ENCODE results near the gene BORCS8. TPM values are rescaled to one million over a fixed set of nuclear protein-coding genes. Genes with fewer than 3 reads are reported as not detected.

BORCS8 gene
- total RNA-seq, 2 experiments from 2014 or later, result 28.5 to 29.0 TPM

GRCh38 chr19:19170053-19170872 is 21.7 kb downstream of the BORCS8 start, which contains the start of gene MEF2B:
Gene MEF2B (minus strand): TSS chr19:19170263. CDS start chr19:19150735, 19,528 bp downstream.
- peak; percentile 78 for DNase-seq
- ChIA-PET CTCF (interaction anchor here (0.6 kb wide), 1 partner anchor 14 kb away, joined by 3 read pairs; no protein-coding TSS in a partner anchor), POLR2A (interaction anchor here (1.0 to 2.1 kb wide), 3 partner anchors 10 to 14 kb away, joined by 4 to 6 read pairs (median 6); no protein-coding TSS in a partner anchor)
- H3K4me3 Mint-ChIP-seq, result no peak within 1 kb of the TSS
- H3K27ac Mint-ChIP-seq, result no peak within 1 kb of the TSS
- H3K9me3 Mint-ChIP-seq, result no peaks in the 10 kb centered on the region
- peaks cover 13% of the 10 kb centered on the region for H3K4me1 Mint-ChIP-seq
- H3K36me3 Mint-ChIP-seq (ENCODE audit: low read depth), result no peaks in the 10 kb centered on the region
- peaks cover 3% of the 10 kb centered on the region for H3K27me3 Mint-ChIP-seq

GRCh38 chr19:19169236-19170052 is 22.5 kb downstream of the BORCS8 start:
- Mint-ChIP-seq H3K4me1 (peaks cover 13% of the 10 kb centered on the region), H3K27ac (no peak overlapping the region), H3K4me3 (no peak overlapping the region), H3K9me3 (no peaks in the 10 kb centered on the region), H3K36me3 (ENCODE audit: low read depth) (no peaks in the 10 kb centered on the region), H3K27me3 (peaks cover 3% of the 10 kb centered on the region)
- ChIA-PET POLR2A (interaction anchor here (1.0 to 2.1 kb wide), 3 partner anchors 9 to 14 kb away, joined by 4 to 6 read pairs (median 6); no protein-coding TSS in a partner anchor), CTCF (interaction anchor here (0.6 kb wide), 1 partner anchor 15 kb away, joined by 3 read pairs; no protein-coding TSS in a partner anchor)
- DNase-seq, result no peak

- Mint-ChIP-seq H3K27me3 (peaks cover 3% of the 10 kb centered on the region), H3K4me1 (peaks cover 13% of the 10 kb centered on the region), H3K4me3 (no peak overlapping the region), H3K9me3 (no peaks in the 10 kb centered on the region), H3K27ac (no peak overlapping the region), H3K36me3 (ENCODE audit: low read depth) (no peaks in the 10 kb centered on the region)
- DNase-seq, result no peak
- ChIA-PET CTCF (interaction anchor here (1.1 kb wide), 1 partner anchor 9 kb away, joined by 3 read pairs; no protein-coding TSS in a partner anchor), POLR2A (no interaction called here)
These were observed 24.3 kb downstream of the BORCS8 start for GRCh38 chr19:19167612-19168011.

- POLR2A ChIA-PET, result no interaction called here
- no peak for DNase-seq
- CTCF ChIA-PET, result interaction anchor here (0.9 kb wide), 1 partner anchor 9 kb away, joined by 3 read pairs; no protein-coding TSS in a partner anchor
- Mint-ChIP-seq H3K36me3 (ENCODE audit: low read depth) (no peaks in the 10 kb centered on the region), H3K4me3 (no peak overlapping the region), H3K9me3 (no peaks in the 10 kb centered on the region), H3K4me1 (peaks cover 6% of the 10 kb centered on the region), H3K27me3 (no peaks in the 10 kb centered on the region), H3K27ac (no peak overlapping the region)
These were observed 26.6 kb downstream of the BORCS8 start for GRCh38 chr19:19165396-19165795.

GRCh38 chr19:19162495-19162894 is 29.5 kb downstream of the BORCS8 start:
- Mint-ChIP-seq H3K4me1 (no peaks in the 10 kb centered on the region), H3K4me3 (no peak overlapping the region), H3K27me3 (no peaks in the 10 kb centered on the region), H3K27ac (no peak overlapping the region), H3K36me3 (ENCODE audit: low read depth) (no peaks in the 10 kb centered on the region), H3K9me3 (no peaks in the 10 kb centered on the region)
- ChIA-PET CTCF (interaction anchor here (1.7 kb wide), 1 partner anchor 16 kb away, joined by 5 read pairs; no protein-coding TSS in a partner anchor), POLR2A (no interaction called here)
- DNase-seq, result no peak

- Mint-ChIP-seq H3K27me3 (no peaks in the 10 kb centered on the region), H3K27ac (no peak overlapping the region), H3K4me3 (no peak overlapping the region), H3K4me1 (no peaks in the 10 kb centered on the region), H3K36me3 (ENCODE audit: low read depth) (peaks cover 3% of the 10 kb centered on the region), H3K9me3 (no peaks in the 10 kb centered on the region)
- POLR2A ChIA-PET, result interaction anchor here (1.0 kb wide), 1 partner anchor 10 kb away, joined by 4 read pairs; the partner anchor contains the start of gene MEF2B
- CTCF ChIA-PET, result interaction anchor here (1.6 to 1.7 kb wide), 2 partner anchors 14 kb away, joined by 5 to 6 read pairs; no protein-coding TSS in a partner anchor
- DNase-seq, result no peak
These were observed 31.4 kb downstream of the BORCS8 start for GRCh38 chr19:19160461-19161035.

- DNase-seq, result no peak
- no peaks in the 10 kb centered on the region for H3K9me3 Mint-ChIP-seq
- no peaks in the 10 kb centered on the region for H3K27me3 Mint-ChIP-seq
- no peak overlapping the region for H3K4me3 Mint-ChIP-seq
- ChIA-PET CTCF (interaction anchor here (1.6 to 3.9 kb wide), 2 partner anchors 12 to 15 kb away, joined by 6 to 23 read pairs; no protein-coding TSS in a partner anchor), POLR2A (no interaction called here)
- no peaks in the 10 kb centered on the region for H3K4me1 Mint-ChIP-seq
- no peak overlapping the region for H3K27ac Mint-ChIP-seq
- H3K36me3 Mint-ChIP-seq (ENCODE audit: low read depth), result peaks cover 3% of the 10 kb centered on the region
These were observed 32.4 kb downstream of the BORCS8 start for GRCh38 chr19:19159534-19159933.

- no peaks in the 10 kb centered on the region for H3K9me3 Mint-ChIP-seq
- POLR2A ChIA-PET, result interaction anchor here (2.1 kb wide), 1 partner anchor 12 kb away, joined by 6 read pairs; the partner anchor contains the start of gene MEF2B
- H3K4me3 Mint-ChIP-seq, result no peak overlapping the region
These were observed 34.1 kb downstream of the BORCS8 start for GRCh38 chr19:19157808-19158207.

GRCh38 chr19:19155495-19156219 is 36.3 kb downstream of the BORCS8 start:
- Mint-ChIP-seq H3K4me1 (no peaks in the 10 kb centered on the region), H3K36me3 (ENCODE audit: low read depth) (peaks cover 3% of the 10 kb centered on the region), H3K27ac (no peak overlapping the region), H3K4me3 (no peak overlapping the region), H3K9me3 (no peaks in the 10 kb centered on the region), H3K27me3 (no peaks in the 10 kb centered on the region)
- CTCF ChIA-PET, result interaction anchor here (0.8 to 3.9 kb wide), 3 partner anchors 8 to 74 kb away, joined by 3 to 23 read pairs (median 4); no protein-coding TSS in a partner anchor
- POLR2A ChIA-PET, result interaction anchor here (1.1 kb wide), 1 partner anchor 14 kb away, joined by 6 read pairs; the partner anchor contains the start of gene MEF2B
- no peak for DNase-seq

More at GRCh38 chr19:19157808-19158207, 34.1 kb downstream of the BORCS8 start:
- Mint-ChIP-seq H3K27ac (no peak overlapping the region), H3K4me1 (no peaks in the 10 kb centered on the region), H3K36me3 (ENCODE audit: low read depth) (peaks cover 3% of the 10 kb centered on the region), H3K27me3 (no peaks in the 10 kb centered on the region)
- DNase-seq, result no peak
- CTCF ChIA-PET, result interaction anchor here (1.2 to 3.9 kb wide), 2 partner anchors 10 to 28 kb away, joined by 3 to 23 read pairs; no protein-coding TSS in a partner anchor

GRCh38 chr19:19154768-19155494 is 37.0 kb downstream of the BORCS8 start:
- Mint-ChIP-seq H3K36me3 (ENCODE audit: low read depth) (peaks cover 3% of the 10 kb centered on the region), H3K4me1 (no peaks in the 10 kb centered on the region), H3K9me3 (no peaks in the 10 kb centered on the region), H3K27ac (no peak overlapping the region), H3K4me3 (no peak overlapping the region), H3K27me3 (no peaks in the 10 kb centered on the region)
- no peak for DNase-seq
- ChIA-PET POLR2A (no interaction called here), CTCF (interaction anchor here (1.1 kb wide), 1 partner anchor 14 kb away, joined by 4 read pairs; no protein-coding TSS in a partner anchor)

GRCh38 chr19:19152668-19153384 is 39.1 kb downstream of the BORCS8 start:
- ChIA-PET CTCF (no interaction called here), POLR2A (no interaction called here)
- no peaks in the 10 kb centered on the region for H3K27me3 Mint-ChIP-seq
- no peak overlapping the region for H3K4me3 Mint-ChIP-seq
- H3K9me3 Mint-ChIP-seq, result no peaks in the 10 kb centered on the region
- H3K4me1 Mint-ChIP-seq, result no peaks in the 10 kb centered on the region
- H3K36me3 Mint-ChIP-seq (ENCODE audit: low read depth), result peaks cover 3% of the 10 kb centered on the region
- DNase-seq, result no peak
- H3K27ac Mint-ChIP-seq, result no peak overlapping the region

Measured in activated CD4-positive, alpha-beta memory T cell treated with anti-CD3 and anti-CD28 coated beads, Interleukin-2, amount 10 ng/mL, durations not matched to agents 7 days and 5 days (primary cell).